ENCODE measurements around the gene DALRD3.
A peak's percentile ranks its signal among the peaks of the same experiment; 100 is the strongest.

The DALRD3 gene

DNA sequence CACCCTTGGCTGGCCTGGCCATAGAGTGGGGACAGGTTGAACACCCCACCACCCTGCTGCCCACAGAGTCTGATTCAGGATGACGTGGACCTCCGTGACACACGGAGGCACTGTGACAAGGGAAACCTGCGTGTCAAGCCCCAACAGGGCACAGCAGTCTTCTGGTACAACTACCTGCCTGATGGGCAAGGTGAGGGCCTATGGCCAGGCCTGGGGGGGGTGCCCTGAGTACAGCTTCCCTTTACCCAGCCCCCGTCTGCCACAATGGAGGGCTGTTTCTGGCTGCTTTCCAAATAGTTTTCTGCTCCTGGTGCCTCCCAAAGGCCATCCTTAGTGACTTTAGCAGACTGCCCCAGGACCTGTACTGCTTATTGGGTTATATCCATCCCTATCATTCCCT, 12.4 kb downstream of the DALRD3 start:
- no peak for DNase-seq (ENCODE audit: low read depth, low spot score)

DNA sequence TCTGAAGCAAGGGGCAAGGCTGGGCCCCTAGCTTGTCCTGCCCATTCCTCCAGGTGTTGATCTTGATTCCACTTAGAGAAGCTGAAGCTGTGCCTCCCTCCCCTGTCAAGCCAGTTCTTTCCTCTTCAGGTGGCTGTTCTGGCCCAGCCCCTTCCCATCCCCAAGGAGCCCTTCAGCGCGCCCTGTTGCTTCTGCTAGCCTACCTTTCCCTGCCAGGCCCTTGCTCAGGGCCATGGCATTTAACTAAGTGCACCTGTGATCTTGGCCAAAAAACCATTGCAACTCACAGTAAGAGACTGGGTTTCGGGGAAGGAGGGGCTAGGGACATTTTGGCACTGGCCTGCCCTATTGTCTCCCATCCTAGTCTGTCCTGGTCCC, 13.1 kb downstream of the DALRD3 start:
- DNase-seq (ENCODE audit: low read depth, low spot score) = no peak

DNA sequence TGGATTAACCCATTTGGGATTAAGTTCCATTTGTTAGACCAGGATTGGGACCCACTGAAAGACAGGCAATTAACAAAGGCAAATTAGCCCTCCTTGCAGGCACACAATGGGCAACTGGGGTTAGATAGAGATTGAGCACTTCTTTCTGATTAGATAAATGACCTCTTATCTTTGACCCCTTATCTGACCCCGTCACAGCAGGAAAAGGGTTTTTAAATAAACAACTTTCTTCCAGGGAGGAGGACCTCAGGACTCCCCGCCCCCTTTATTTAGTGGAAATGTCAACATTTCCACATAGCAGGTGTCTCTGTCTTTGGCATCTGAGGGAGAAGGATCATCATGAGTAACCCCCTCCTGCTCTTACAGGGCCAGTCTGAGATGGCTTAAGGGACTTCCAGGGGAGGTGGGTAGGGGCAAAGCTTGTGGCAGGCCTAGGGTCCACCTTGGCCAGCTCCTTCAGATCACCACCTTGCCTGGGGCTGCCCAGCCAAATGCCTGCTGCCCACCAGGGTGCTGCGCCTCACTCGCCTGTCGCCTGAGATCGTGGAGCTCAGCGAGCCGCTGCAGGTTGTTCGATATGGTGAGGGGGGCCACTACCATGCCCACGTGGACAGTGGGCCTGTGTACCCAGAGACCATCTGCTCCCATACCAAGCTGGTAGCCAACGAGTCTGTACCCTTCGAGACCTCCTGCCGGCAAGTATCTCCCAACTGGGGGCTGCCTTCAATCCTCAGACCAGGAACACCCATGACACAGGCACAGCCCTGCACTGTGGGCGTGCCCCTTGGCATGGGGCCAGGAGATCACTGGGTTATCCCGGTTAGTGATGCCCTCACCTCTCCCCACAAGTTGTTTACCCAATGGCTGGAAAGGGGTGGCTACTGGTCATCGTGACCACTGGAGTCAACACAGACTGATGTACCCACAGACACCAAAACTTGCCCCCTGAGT, 13.8 kb downstream of the DALRD3 start:
- no peak for DNase-seq (ENCODE audit: low read depth, low spot score)

DNA sequence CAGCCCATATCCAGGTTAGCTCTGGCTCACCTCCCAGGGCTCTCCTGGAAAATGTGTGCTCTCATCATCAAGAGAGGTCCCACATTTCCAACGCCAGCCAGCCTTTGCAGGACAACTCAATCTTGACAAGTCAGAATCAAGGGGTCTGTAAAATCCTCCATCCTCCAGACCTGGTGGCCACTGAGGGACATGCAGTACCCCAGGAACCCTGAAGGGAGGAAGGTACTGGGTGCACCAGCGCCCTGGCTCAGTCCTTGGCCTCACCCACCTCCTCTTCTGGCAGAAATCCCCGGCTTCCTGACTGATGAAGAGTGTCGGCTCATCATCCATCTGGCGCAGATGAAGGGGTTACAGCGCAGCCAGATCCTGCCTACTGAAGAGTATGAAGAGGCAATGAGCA, 17.2 kb downstream of the DALRD3 start:
- no peak for DNase-seq (ENCODE audit: low read depth, low spot score)

DNA sequence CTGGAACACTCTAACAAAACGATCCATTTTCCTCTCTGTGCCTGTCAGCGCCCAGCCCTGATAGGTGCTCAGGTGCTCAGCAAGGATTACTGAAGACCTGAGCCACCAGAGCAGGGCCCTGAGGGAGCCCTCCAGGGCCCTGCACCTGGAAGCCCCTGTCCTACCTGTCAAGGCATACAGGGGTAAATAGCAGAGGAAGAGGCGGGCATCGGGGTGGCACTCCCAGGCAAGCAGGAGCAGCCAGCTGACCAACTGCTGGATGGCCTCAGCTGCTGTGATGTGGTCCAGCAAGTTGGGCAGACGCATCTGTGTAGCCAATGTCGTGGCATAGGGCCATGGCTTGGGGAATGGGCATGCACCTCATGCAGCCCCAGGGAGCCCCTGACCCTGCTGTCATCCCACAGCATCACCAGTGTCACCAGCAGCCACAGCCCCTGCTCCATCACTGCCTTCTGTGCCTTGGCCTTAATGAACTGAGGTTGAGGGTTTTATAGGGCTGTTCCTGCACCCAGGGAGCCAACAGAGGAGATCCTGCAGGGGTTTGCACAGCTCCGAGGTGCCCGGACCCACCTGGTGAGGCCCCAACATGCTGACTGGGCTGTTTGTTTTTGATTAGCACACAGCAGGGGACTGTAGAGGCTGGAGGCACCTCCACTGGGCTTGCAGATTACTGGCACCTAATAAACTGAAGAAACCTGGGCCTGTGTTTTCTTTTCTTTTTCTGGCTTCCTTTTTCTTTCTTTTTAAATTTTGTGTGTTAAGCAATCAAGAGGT, 19.1 kb downstream of the DALRD3 start:
- DNase-seq (ENCODE audit: low read depth, low spot score) = no peak

DNA sequence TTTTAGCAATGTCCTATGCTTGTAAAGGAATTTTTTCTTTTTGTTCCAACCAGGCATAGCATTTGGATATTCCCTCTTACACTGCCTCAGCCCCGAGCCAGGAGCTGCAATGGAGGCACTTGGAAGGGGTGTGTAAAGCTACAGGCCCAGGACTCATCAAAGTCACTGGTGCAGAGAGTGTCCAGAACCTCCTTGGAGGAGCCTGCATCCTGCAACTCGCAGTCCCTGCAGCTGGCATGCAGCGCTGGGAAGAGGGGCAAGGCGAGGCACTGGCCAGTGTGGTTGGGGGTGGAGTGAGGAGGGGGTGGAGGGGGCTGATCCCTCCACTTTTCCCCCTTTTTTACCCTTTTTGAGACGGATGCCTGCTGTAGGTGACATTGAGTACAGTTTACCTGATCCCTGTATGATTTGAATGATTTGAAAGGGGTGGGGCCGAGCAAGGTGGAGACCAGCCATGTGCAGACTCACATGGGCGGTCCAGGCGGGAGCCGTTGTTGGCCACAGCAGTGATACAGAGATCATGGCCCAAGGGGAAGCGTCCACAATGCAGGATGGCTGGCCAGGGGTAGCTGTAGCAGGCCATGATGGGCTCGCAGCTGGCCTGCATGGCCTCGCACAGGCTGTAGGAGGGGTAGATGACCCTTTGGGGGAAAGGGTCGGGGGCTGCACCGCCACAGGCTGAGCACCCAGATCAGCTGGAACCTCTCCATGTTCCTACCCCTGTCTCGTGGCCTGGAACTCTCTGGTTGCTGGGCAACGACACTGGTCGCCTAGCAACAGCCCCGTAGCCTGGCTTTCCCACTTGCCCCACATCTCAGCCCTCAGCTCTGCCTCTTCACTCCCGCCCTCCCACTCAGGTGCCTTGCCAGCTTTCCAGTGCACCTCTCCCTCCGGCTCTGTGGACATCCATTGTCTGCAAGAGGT, 20.4 kb downstream of the DALRD3 start:
- peak; percentile 70 for DNase-seq (ENCODE audit: low read depth, low spot score)

DNA sequence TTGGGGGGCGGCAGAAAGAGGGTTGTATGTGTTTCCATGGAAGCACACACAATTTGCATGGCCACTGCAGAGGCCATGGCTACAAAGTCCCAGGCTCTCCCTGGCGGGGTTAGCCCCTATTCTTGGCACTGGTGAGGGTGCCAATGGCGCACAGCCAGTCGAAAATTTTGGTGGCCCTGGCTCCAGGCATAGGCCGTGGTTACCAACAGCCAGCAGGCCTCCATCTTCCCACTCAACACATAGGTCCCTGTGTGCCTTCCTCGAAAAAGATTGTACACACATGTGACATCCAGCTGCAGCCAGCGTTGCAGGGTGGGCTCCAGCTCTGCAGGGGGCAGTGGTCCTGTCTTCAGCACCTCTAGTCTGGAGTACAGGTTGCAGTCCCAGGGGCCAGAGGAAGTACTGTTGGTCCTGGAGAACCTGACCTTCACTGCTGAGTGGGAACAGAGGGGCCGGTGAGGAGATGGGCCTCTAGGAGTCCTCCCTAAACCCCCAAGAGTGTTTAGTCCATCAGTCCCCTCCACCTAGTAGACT, 21.2 kb downstream of the DALRD3 start:
- no peak for DNase-seq (ENCODE audit: low read depth, low spot score)

DNA sequence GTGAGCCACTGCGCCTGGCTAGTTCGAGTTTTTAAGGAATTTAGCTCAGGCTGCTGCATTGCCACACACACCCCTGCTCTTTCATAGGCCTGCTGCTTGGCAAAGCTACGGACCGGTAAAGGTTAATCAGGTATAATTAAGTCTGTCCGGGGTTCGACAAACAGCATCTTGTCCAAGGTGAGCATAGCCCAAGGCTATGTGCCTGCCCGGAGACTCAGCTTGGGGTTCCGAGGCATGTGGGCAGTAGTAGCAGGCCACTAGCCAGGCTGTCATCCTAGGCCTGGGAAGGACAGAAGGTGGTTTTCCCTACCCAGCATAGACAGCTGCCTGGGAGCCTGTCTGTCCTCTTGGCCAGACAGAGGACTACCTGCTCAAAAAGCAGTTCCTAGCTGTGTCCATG, 21.7 kb downstream of the DALRD3 start:
- DNase-seq (ENCODE audit: low read depth, low spot score) = no peak

DNA sequence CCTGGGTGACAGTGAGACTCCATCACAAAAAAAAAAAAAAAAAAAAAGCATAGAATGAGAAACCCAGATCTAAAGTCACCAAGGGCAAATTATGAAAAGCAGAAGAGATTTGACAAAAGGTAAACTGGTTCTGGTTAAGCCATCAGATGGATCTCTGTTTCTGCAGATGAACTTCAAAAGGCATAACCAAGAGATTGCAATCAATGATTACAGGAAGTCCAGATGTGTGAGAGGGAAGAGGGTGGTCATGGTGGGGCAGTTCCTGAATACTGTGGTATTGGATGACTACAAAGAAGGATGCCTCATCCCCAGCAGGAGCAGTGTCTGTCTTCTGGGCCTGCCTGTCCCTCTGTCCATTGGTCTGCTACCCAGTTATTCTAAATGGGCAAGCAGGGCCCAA, 24.5 kb downstream of the DALRD3 start:
- no peak for DNase-seq (ENCODE audit: low read depth, low spot score)

DNA sequence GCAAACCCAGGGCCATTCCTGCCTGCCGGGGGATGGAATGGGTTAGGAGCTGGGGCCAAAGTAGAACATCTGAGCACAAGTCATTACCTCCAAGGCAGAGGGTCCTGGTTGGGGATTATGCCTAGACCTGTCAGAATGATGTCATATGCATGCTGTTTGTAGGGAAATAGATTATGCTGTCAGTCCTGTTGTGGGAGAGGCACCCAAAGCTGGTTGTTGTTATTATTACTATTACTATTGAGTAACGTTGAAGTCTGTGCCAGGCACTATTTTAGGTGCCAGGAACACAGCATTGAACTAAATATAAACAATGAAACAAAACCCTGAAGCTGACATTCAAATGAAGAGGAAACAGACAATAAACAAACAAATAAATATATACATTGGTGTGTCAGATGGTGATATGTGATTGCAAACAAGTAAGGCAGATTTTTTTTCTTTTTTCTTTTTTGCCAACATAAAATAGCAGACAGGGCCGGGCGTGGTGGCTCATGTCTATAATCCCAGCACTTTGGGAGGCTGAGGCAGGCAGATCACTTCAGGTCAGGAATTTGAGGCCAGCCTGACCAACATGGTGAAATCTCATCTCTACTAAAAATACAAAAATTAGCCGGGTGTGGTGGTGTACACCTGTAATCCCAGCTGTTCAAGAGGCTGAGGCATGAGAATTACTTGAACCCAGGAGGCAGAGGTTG, 26.4 kb downstream of the DALRD3 start:
- DNase-seq (ENCODE audit: low read depth, low spot score) = no peak

DNA sequence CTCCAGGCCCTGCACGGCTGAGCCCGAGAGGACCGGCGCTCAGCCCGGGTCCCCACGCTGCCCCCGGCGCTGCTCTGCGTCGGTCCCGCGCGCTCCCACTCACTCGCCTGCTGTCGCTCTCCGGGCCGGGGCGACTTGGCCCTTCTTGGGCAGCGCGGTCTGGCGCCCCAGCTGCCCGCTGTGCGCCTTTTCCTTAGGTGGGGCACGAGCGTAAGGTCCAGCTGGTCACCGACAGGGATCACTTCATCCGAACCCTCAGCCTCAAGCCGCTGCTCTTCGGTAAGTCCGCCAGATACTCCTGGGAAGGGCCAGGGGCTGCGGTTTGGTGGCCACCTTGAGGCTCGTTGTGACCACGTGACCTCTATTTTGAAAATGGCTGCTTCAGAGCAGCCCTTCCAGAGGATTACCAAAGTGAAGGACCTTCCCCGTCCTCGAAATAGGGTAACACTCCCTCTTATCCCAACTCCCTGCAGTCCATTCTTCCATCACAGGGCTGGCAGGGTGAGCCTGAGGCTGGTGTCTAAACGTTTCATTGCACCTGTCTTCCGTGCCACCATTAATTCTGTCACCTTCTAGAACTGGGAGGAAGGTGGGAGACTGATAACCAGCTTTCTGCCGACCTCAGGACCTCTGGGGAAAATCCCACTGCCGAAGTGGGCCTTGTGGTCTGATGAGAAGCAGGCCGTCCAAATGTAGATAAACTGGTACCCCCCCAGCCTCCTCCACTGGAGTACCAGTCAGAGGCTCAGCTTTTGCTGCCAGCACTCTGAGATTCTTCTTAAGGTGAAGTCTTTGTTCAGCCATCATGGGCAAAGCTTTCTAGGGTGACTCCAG, 27.5 kb downstream of the DALRD3 start:
- peak; percentile 47 for DNase-seq (ENCODE audit: low read depth, low spot score)

DNA sequence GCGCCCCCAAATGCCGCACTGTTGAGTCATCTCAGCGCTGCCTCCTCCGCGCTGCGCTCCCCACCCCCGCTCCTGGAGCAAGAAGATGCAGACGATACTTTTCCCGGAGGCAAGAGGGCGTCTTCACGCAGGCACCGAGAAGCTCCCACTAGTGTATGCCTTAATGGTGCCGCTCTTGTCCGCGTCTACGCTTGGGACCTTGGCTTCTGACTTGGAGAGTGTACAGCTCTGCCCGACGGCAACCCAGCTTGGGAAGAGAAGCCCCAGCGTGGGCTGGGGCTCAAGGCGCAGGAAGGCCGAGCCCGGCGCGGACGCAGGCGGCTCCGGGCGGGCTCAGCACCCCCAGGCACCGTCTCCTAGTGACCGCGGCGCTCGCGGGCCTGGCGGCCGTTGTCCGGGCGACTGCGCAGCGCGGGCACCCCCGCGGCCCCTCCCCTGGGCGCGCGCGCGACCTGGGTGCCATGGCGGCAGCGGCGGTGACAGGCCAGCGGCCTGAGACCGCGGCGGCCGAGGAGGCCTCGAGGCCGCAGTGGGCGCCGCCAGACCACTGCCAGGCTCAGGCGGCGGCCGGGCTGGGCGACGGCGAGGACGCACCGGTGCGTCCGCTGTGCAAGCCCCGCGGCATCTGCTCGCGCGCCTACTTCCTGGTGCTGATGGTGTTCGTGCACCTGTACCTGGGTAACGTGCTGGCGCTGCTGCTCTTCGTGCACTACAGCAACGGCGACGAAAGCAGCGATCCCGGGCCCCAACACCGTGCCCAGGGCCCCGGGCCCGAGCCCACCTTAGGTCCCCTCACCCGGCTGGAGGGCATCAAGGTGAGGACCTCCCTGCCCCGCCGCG, 28.4 kb downstream of the DALRD3 start, which contains the start of gene P4HTM:
P4HTM (plus strand) TSS at position 446 of the 840 bp plus-strand sequence; CDS start at position 462, 16 bp downstream.
- peak; percentile 87 for DNase-seq (ENCODE audit: low read depth, low spot score)

DNA sequence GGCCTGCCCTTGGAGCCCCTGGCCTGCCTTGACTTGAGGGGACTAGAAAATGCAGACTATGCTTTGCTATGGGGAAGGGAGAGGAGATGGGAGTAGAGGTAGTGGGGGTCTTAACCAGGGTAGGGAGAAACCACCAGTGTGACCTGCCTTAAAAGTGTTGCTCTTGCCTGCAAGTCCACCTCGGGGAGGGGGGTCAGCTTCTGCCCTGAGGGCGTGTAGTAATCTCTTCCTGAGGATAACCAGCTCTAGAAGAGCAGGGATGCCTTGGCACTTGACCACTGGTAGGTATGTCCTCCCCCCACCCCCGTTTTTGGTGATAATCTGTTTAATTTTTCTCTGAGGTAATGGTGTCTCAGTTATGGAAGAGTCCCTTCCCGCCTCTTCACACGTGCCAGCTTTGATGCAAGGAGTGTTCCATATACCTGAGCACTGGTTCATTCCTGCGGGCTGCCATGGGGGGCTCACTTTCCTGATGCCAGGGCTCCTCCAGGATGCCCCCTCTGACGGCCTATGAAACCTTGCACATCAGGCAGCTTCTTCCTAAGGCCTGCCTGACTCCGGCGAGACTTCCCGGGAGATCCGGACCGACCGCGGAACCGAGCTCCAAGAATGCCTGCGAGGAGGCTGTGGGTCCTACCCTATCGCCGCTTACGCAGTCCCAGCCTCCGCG, 29.1 kb downstream of the DALRD3 start:
- peak; percentile 55 for DNase-seq (ENCODE audit: low read depth, low spot score)

DNA sequence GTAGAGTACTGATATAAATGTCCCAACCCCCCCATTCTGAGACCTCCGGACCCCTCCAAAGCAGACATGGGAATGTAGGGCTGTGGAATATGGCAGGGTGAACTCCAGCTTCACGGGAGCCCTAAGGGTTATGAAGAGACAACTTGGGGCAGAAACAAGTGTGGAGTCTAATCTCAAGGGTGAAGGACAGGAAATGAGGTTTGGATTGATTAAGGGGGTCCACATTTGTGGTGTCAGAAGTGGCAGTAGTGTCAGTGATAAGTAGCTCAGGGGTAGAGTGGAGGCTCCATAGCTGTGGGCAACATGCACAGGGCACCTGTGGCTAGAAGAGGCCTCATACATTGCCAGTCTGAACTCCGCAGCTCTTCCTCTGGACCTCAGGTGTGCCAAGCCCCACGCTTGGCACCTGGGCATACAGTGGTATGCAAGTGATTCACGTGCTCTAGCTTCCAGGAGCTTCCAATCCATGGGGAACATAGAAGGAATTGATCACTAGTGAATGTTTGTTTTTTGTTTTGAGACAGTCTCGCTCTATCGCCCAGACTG, 32.5 kb downstream of the DALRD3 start:
- no peak for DNase-seq (ENCODE audit: low read depth, low spot score)

DNA sequence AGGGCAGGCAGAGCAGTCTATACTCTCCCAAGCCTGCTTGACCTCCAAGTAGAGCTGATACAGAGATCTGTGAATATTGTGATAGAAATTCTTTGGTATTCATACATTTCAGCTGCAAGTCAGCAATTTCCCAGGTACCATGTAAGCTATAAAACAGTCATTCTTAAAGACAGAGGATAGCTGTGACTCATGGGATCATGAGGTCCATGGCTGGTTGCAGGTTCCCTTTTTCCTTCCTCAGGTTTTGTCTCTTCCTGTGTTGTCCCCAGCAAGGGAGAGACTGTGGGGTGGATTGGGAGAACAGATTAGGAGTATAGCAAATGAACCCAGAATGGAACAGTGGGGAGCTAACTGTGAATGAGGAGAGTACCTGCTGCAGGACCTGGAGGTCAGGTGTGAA, 33.7 kb downstream of the DALRD3 start:
- no peak for DNase-seq (ENCODE audit: low read depth, low spot score)

DNA sequence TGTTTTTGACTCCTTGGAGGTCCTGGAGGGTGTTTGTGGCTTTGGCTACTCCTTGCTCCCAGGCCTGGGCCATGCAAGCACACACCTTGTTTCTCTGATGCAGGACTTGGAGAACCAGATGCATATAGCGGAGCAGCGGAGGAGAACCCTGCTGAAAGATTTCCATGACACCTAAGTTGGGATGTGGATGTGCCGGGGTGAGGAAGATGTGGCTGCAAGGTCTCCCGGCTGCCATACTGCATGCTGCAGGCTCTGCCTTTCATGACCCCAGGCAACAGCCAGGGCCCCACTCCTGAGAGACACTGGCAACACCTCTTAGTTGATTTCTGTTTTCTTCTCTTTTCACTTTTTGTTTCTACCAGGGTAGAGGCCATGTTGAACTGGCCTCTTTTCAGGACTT, 35.3 kb downstream of the DALRD3 start:
- DNase-seq (ENCODE audit: low read depth, low spot score) = no peak

DNA sequence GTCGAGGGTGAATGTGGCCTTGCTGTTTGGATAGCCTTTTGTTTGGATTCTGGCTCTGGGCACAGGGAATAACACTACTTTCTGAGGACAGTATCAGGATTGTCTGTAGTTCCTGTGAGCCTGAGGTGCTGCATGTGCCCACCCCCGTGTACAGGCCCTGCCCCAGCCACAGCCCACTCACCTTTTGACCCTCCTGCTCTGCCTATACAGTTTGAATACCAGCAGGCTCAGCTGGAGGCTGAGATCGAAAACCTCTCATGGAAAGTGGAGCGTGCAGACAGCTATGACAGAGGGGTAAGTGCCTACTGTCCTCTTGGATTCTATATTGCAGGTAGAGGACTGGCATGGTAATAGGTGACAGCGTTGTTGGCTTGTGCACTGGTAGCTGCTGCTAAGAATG, 35.7 kb downstream of the DALRD3 start:
- no peak for DNase-seq (ENCODE audit: low read depth, low spot score)

DNA sequence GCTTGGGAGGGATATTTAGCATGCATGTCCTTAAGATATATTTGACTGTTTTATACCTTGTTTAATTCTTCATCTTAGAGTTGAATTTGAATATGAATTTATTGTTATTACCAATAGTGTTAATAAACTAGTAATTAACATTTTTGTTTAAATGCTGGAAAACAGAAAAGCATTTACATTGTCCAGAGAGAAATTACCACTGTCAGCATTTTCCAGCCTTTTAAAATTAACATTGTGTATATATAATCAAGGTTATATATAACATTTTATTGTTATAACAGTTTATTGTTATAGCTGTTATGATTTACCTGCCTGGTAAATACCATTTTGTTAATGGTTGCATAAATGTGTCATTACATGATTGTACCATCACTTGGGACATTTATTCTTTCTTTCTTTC, 36.4 kb downstream of the DALRD3 start:
- DNase-seq (ENCODE audit: low read depth, low spot score) = no peak

Data from ELF-1 (cell line).